Pancreas (tissue), 10 donors: ENCODE data around the gene JPH2. TPM values are rescaled to one million over a fixed set of nuclear protein-coding genes. Genes with fewer than 3 reads are reported as not detected.

ENCODE experiments used
- ATAC-seq, 4 donors: fragments of 200-7000 bp; cut with Tn5 transposase; one replicate each; pipeline versions ENCODE4 v1.8.0 to v1.9.1; 2020; ENCODE audit warnings: mild to moderate bottlenecking in 4 of 4, moderate library complexity in 4 of 4
- DNase-seq, 6 donors: peaks; one replicate each; pipeline ENCODE4 v3.0.0-alpha.2; 2020
- FAIRE-seq: peaks from 2 replicates; lab custom pipeline; 2012; peaks lifted over from hg19 to GRCh38; lab: Jason Lieb, UNC
- H3K27ac ChIP-seq, 4 donors: fragments of 200-600 bp; sonication (generic); 1 replicate in 3 of 4; 2 replicates in 1 of 4; pipeline versions ENCODE4 v1.5.0 to v1.8.0; 2020
- H3K27me3 ChIP-seq, 4 donors: fragments of 200-600 bp; one replicate each; pipeline ENCODE4 v1.8.0; 2021
- H3K36me3 ChIP-seq, 3 donors: fragments of 200-600 bp; sonication (generic) in 1 of 3; one replicate each; pipeline versions ENCODE4 v1.5.0 to v1.8.0; 2020 to 2021
- H3K4me1 ChIP-seq, 3 donors: fragments of 200-600 bp; one replicate each; pipeline ENCODE4 v1.8.0; 2021
- H3K4me3 ChIP-seq, 4 donors: fragments of 200-600 bp; sonication (generic) in 2 of 4; one replicate each; pipeline versions ENCODE4 v1.5.0 to v1.8.0; 2020 to 2021
- H3K9me3 ChIP-seq, 4 donors: fragments of 200-600 bp; one replicate each; pipeline ENCODE4 v1.8.0; 2021
- CTCF ChIP-seq, 4 donors: fragments of 200-600 bp; sonication (generic) in 3 of 4; IDR thresholded peaks; one replicate each; pipeline versions ENCODE4 v1.5.0 to v1.8.0; 2021; ENCODE audit warnings: antibody characterized with exemption in 4 of 4
- WGBS, 2 donors: extraction: QIAGEN DNeasy Blood & Tissue Kit; methylation state at CpG; one replicate each; pipeline ENCODE4 v1.1.7; 2013; 5-methylcytosine and 5-hydroxymethylcytosine counted together
- intact Hi-C, 3 donors: fragments of 100-400 bp; cut with DNase I; formaldehyde crosslinking; loops; one replicate each; pipeline versions ENCODE4 v1.11.1 to v1.14.2; 2022
- polyA plus RNA-seq, 2 donors: library from polyadenylated mRNA; stranded (reverse); fragments of 200-250 nt; gene quantifications; one replicate each; pipeline ENCODE4 v1.2.3, GENCODE V29; 2013
- total RNA-seq, 6 donors: library from RNA; stranded (reverse); fragmentation: NEBNext Ultra II Directional in 4 of 6; extraction: Animal tissue kit (Norgen Biotek cat#: 25700) in 4 of 6; gene quantifications; one replicate each; pipeline versions ENCODE4 v1.2.1 to v1.2.4, GENCODE V29; 2021 to 2023
- donor health status: healthy with polysubstance abuse.
- donor health status: DM: no; HTN: no; CAD: no; lungs with moderate emphysema.
- donor health status: DM: no; HTN: no; CAD: no.
- donor health status: control.
- donor health status: control.
- donor health status: Bipolar disorder and iron deficiency.
- donor health status: DM: yes; HTN: yes; CAD: no.
- donor health status: DM: no; HTN: no; CAD: no.
- donor health status: DM: no; HTN: no; CAD: no.
- donor health status: DM: yes; HTN: yes; CAD: no.

The JPH2 gene
- total and polyA plus RNA-seq, 8 donors: 0.09 to 1.1 (median 0.30) TPM

DNA sequence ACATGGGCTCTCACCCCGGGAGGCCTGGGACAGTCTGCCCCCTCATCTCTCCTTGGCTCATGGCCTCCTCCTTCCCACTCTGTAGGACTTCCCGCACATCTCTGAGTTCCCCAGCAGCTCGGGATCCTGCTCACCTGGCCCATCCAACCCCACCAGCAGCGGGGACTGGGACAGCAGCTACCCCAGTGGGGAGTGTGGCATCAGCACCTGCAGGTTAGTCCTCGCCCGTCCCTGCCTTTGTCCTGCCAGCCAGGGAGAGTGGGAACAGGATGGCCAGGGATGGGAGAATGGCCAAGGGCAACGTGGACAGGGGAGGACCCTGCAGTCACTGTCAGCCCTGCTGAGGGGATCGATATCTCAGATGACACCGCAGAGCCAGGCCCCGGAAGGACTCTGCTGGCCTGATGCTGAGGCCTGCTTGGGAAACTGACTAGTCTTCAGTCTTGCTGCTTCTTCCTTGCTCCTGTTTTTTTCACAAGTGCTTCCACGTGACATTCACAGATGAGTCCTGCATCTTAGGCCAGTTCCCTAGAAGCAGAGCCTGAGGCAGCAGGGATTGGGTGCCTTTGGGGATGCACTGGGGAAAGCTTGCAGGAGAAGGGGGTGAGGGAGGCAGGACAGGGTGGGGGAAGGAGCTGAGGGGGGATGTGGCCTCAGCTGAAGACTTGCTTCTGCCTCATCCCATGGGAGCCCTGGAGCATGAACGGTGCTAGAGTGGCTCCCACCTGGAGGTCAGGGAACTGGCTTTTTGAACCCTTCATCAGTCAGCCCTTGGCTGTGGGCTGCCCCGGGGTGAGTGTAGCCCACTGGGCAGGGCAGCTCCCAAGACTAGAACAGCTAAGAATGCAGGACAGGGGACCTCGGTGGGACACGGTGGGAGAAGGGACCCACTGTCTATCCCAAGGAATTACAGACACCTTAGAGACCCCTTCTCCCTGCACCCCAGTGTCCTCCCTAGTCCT lies 120.1 kb downstream of the JPH2 start:
- FAIRE-seq: no peak
- no peak for ATAC-seq
- Histone ChIP-seq H3K27ac (no peak overlapping the region), H3K4me1 (no peaks in the 10 kb centered on the region), H3K27me3 (peaks cover 0 to under 1% (median 0%) of the 10 kb centered on the region in 4 donors), H3K4me3 (no peak overlapping the region), H3K36me3 (no peaks in the 10 kb centered on the region), H3K9me3 (no peaks in the 10 kb centered on the region)
- no peak for TF ChIP-seq CTCF (IDR thresholded peaks at IDR 0.05)
- no peak for DNase-seq
- WGBS, 2 donors: 71 to 80% methylated on average over 15 of the region's 15 CpGs
- intact Hi-C loops: no loop called here

DNA sequence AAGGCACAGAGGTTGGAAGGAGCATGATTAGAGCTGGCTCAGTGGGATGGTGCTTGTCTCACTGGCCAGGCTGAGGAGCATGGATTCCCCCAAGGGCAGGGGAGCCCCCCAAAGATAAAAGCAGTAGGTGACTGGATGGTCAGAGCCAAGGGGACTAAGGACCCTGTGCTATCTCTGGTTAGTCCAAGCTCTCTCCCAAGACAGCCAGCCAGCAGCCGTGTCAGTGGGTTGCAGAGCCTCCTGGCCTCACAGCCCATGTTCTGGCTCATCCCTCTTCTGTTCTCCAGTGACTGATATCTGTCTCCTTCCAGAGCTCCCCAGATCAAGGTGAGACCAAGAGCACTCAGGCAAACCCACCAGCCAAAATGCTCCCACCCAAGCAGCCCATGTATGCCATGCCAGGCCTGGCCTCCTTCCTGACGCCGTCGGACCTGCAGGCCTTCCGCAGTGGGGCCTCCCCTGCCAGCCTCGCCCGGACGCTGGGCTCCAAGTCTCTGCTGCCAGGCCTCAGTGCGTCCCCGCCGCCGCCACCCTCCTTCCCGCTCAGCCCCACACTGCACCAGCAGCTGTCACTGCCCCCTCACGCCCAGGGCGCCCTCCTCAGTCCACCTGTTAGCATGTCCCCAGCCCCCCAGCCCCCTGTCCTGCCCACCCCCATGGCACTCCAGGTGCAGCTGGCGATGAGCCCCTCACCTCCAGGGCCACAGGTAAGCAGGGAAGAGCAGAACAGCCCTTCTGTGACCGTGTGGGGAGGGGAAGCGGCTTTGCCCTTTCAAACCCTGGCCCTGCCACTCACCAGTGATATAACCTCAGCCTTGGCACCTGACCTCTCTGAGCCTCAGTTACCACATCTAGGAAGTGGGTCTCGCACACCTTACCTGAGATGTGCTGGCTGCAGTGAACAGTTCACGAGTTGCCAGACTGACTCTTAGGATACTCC lies 121.3 kb downstream of the JPH2 start:
- intact Hi-C loops: no loop called here
- no peak overlapping the region for H3K27ac ChIP-seq
- no peaks in the 10 kb centered on the region for H3K9me3 ChIP-seq
- DNase-seq (peak in 1 of 6 donors; percentile 37), ATAC-seq (no peak), FAIRE-seq (no peak)
- H3K36me3 ChIP-seq: no peaks in the 10 kb centered on the region
- no peaks in the 10 kb centered on the region for H3K4me1 ChIP-seq
- no peak overlapping the region for H3K4me3 ChIP-seq
- H3K27me3 ChIP-seq: peaks cover 0 to 8% (median 0%) of the 10 kb centered on the region in 4 donors
- 77 to 89% methylated on average over 20 of the region's 20 CpGs for WGBS, 2 donors
- no peak for TF ChIP-seq CTCF (IDR thresholded peaks at IDR 0.05)

- 73 to 77% methylated on average over 17 of the region's 17 CpGs for WGBS, 2 donors
- FAIRE-seq (no peak), DNase-seq (peak in 1 of 6 donors; percentile 20), ATAC-seq (no peak)
- Histone ChIP-seq H3K36me3 (no peaks in the 10 kb centered on the region), H3K4me1 (no peaks in the 10 kb centered on the region), H3K4me3 (no peak overlapping the region), H3K9me3 (no peaks in the 10 kb centered on the region), H3K27ac (no peak overlapping the region), H3K27me3 (peaks cover 0 to 12% (median 0%) of the 10 kb centered on the region in 4 donors)
- no peak for TF ChIP-seq CTCF (IDR thresholded peaks at IDR 0.05)
- intact Hi-C loops: no loop called here
Measured at GRCh38 chr20:44064501-44065400, 122.2 kb downstream of the JPH2 start.

Other genes starting within 250 kb of the JPH2 start
- gene OSER1, start 23.6 kb upstream of the JPH2 start, total RNA-seq: 10 to 100 TPM in 4 of 6 donors, 1 to 10 TPM in 2; 8.0 to 13.5 (median 11.1) TPM
- 10 to 100 TPM in 1 of 2 donors, 1 to 10 TPM in 1; 8.5 to 17.6 TPM for gene OSER1, start 23.6 kb upstream of the JPH2 start, polyA plus RNA-seq
- gene GDAP1L1, start 60.1 kb upstream of the JPH2 start, total RNA-seq: under 1 TPM in 4 of 6 donors, not detected in 2; 0.12 to 0.46 (median 0.33) TPM
- 1 to 10 TPM in 1 of 2 donors, under 1 TPM in 1; 0.68 to 3.6 TPM for gene GDAP1L1, start 60.1 kb upstream of the JPH2 start, polyA plus RNA-seq
- 1 to 10 TPM; 5.3 to 7.4 (median 5.9) TPM for gene FITM2, start 124.0 kb upstream of the JPH2 start, total RNA-seq
- 1 to 10 TPM; 2.0 to 5.1 TPM for gene FITM2, start 124.0 kb upstream of the JPH2 start, polyA plus RNA-seq
- not detected for gene R3HDML, start 149.9 kb upstream of the JPH2 start, total RNA-seq
- not detected for gene R3HDML, start 149.9 kb upstream of the JPH2 start, polyA plus RNA-seq
- gene HNF4A, start 168.5 kb upstream of the JPH2 start, total RNA-seq: 10 to 100 TPM; 19.6 to 29.2 (median 23.1) TPM
- gene HNF4A, start 168.5 kb upstream of the JPH2 start, polyA plus RNA-seq: 1 to 10 TPM; 7.4 to 8.8 TPM